TTC549 (cell line): ENCODE data around the gene QRICH2.
"Not testable (repeated sequence)": the region's sequence is repeated elsewhere in the genome, so short reads cannot be mapped to it uniquely, and the experiment has no call there.

Experiments
- FAIRE-seq: peaks from 2 replicates; lab custom pipeline; 2012; peaks lifted over from hg19 to GRCh38; lab: Jason Lieb, UNC

Gene QRICH2

GRCh38 chr17:76265624-76266243 is 42.3 kb downstream of the QRICH2 start:
- no peak for FAIRE-seq

DNA sequence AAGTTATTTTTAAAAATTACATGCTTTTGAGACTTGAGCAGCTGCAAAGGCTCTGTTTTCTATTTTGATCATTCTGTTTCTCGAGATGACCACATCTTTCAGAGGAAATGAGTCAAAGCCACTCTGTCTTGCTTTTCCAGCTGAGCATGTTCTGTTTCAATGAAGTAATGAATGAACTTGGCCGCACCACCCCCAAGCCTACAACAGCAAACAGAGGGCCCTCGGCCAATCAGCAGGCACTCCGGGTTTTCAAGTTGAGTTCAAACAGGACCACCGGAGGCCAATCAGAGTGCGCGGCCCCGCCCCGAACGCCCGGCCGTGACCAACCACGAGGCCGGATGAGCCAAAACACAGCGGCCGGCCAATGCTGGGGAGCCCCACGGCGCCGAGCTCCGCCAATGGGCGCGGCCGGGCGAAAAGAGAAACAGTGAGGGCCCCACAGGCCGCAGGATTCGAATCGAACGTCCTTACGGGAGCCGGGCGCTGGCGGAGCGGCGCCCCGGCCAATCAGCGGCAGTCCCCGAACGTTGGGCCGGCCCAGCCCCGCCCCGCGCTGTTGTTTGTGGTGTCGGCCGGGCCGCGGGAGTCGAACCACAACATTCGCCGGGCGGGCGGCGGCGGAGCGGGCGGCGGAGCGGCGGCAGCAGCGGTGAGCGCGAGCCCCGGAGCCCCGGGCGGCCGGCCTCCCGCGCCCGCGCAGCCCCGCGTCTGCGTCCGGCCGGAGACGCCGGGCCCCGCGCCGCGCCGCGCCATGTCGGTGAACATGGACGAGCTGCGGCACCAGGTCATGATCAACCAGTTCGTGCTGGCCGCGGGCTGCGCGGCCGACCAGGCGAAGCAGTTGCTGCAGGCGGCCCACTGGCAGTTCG is 43.1 kb downstream of the QRICH2 start, which contains the start of gene UBALD2:
Gene UBALD2, plus strand, starts transcription at position 594 of the 869 bp plus-strand sequence. Its CDS starts 158 bp downstream, at position 752.
- peak; percentile 89 for FAIRE-seq

- no peak for FAIRE-seq
Observed at GRCh38 chr17:76264425-76264754, 43.7 kb downstream of the QRICH2 start.

DNA sequence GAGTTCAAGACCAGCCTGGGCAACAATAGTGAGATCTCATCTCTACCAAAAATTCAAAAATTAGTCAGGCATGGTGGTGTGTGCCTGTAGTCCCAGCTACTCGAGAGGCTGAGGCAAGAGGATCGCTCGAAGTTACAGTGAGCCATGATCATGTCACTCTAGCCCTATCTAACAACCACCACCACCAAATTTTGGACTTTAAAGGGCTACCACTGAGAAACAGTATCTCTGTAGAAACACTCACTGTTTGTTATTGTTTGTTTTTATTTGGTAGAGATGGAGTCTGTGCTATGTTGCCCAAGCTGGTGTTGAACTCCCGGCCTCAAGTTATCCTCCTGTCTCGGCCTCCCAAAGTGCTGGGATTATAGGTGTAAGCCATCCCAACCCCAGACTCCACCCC is 44.2 kb downstream of the QRICH2 start:
- no peak for FAIRE-seq

GRCh38 chr17:76262732-76263344 is 45.2 kb downstream of the QRICH2 start:
- no peak for FAIRE-seq

DNA sequence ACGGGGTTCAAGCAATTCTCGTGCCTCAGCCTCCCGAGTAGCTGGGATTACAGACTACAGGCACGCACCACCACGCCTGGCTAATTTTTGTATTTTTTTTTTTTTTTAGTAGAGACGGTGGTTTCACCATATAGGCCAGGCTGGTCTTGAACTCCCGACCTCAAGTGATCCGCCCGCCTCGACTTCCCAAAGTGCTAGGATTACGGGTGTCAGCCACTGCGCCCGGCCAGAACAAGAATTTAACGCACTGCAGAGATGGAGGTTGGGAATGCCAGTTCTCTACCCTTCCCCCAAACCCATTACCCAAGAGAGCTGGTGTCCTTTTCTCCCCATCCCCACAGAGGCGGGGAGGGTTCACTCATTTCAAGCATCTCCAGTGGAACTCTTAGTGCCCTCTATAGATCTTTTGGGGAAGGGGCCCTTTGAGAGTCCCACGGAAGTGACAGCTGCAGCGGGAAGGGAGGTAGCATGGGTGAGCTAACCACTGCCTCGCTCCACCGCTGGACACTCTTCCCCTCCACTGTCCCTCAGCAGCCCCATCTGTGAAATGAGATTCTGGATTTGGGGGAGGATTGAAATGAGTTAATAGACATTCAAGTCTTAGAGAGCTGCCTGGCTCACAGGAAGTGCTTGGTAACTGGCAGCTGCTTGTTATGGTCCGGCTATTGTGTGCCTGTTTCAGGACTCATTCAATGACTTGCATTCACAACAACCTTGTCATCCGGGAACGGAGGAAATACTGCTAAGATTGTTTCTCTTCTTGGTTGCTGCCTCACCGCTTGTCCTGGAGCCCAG is 46.5 kb downstream of the QRICH2 start:
- FAIRE-seq: no peak

GRCh38 chr17:76260669-76261068 is 47.4 kb downstream of the QRICH2 start:
- no peak for FAIRE-seq

GRCh38 chr17:76260220-76260619 is 47.9 kb downstream of the QRICH2 start:
- FAIRE-seq: no peak

DNA sequence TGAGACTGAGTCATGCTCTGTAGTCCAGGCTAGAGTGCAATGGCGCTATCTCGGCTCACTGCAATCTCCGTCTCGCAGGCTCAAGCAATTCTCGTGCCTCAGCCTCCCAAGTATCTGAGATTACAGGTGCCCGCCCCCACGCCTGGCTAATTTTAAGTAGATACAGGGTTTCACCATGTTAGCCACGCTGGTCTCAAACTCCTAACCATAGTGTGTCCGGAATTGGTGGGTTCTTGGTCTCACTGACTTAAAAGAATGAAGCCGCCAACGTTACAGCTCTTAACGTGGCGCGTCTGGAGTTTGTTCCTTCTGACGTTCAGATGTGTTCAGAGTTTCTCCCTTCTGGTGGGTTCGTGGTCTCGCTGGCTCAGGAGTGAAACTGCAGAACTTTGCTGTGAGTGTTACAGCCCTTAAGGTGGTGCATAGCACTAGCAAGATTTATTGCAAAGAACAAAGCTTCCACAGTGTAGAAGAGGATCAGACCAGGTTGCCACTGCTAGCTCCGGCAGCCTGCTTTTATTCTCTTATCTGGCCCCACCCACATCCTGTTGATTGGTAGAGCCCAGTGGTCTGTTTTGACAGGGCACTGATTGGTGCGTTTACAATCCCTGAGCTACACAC is 51.5 kb downstream of the QRICH2 start:
- not testable (repeated sequence) for FAIRE-seq

DNA sequence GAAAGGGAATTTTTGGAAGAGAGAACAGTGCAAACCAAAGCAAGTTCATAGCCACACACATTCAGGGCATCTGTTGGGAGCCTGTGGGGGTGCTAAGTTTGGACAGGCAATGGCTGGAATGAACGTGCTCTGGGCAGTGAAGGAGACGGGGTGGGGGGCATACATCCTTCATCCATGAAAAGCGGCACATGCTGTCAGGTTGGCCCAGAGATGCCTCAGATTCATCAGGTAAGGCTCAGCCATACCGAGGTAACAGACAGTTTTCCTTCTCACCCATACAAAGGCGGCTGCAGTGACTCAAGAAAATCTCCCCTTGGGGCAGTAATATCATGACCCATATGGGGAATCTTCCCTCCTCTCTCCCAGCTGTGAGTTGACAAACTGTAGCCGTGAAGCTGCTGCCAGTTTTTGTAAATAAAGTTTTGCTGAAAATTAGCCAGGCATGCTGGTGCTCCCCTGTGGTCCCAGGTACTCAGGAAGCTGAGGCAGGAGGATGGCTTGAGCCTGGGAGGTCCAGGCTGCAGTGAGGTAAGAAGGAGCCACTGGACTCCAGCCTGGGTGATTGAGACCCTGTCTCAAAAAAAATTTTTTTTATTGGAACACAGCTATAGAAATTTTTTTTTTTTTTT is 52.2 kb downstream of the QRICH2 start:
- no peak for FAIRE-seq

DNA sequence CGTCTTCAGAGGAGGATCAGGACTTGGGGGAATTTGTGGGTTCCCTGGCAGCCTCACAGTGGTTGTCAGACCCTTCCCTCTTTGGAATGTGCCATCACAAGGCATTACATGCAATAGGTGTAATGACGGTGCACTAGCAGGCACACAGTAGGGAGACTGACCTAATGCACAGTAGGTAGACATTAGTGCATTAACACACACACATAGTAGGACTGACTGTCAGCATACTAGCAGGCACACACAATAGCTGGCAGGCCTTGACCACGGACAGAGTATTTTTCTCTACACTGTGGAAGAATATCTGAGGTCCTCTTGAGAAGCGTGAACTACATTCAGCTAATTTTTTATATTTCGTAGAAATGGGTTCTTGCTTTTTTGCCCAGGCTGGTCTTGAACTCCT is 53.8 kb downstream of the QRICH2 start:
- FAIRE-seq: no peak

- FAIRE-seq: no peak
Observed at GRCh38 chr17:76253841-76254240, 54.2 kb downstream of the QRICH2 start.

GRCh38 chr17:76252967-76253766 is 54.9 kb downstream of the QRICH2 start:
- FAIRE-seq: not testable (repeated sequence)

- no peak for FAIRE-seq
Observed at GRCh38 chr17:76252040-76252954, 55.8 kb downstream of the QRICH2 start.

DNA sequence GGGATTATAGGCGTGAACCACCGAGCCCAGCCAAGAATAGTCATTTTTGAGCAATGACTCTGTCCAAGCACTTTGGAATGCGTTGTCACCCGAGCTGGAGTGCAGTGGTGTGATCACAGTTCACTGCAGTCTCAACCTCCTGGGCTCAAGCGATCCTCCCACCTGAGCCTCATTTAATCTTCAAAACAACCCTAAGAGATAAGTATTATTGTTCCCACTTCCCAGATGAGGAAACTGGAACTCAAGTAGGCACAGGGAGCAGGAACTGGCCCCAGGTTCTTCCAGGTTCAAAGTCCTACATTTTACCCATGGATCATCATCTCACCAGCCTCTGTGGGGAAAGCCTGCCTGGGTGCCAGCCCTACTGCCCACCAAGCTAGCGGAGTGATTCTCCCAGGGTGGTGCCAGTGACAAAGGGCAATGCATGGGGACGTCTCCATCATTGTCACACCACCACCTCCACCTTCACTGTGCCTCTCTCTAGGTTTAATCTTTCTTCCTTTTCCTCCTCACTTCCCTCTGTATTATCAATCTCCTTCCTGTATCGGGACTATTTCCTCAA is 56.5 kb downstream of the QRICH2 start:
- no peak for FAIRE-seq

DNA sequence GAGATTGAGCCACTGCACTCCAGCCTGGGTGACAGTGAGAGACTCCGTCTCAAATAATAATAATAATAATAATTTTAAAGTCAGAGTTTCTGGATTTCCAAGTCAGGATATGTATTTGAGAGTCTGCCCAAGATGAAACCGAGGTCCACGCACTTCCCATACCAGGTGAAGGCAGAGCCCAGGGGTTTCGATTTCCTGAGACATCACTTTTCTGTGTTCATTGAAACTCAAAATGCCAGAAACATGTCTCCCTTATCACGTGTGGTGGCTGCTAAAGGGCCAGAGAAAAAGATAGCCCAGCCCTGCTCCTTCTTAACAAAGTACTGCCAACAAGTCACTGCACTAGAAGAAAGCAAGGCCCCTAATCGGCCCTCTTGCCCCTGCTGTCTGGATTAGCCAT is 57.9 kb downstream of the QRICH2 start:
- FAIRE-seq: no peak

DNA sequence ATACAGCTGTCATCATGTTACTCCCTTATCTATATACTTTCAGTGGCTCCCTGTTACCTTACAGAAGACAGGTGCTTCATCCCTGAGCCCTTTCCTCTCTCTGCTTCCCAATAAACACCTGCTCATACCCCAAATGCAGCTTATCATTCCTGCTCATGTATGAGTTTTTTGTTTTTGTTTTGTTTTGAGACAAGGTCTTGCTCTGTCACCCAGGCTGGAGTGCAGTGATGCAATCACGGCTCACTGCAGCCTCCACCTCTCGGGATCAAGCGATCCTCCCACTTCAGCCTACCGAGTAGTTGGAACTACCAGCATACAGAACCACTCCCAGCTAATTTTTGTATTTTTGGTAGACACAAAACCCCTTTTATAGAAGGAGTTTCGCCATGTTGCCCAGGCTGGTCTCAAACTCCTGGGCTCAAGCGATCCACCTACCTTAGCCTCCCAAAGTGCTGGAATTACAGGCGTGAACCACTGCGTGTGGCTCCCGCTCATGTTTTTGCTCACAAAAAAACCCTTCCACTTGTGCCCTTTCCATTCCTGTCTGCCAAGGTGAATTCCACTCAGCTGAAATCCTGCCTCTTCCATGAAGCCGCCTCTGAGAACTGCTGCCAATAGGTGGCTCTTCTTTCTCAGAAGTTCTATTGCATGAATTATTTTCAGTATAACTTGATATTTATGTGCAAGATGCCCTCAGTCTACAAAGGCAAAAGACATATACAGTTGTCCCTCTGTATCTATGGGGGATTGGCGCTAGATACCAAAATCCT is 59.9 kb downstream of the QRICH2 start:
- FAIRE-seq: no peak

GRCh38 chr17:76247304-76247703 is 60.8 kb downstream of the QRICH2 start:
- no peak for FAIRE-seq
